Ovary (tissue), 9 donors: ENCODE results near the gene MAGI1. TPM values are rescaled to one million over a fixed set of nuclear protein-coding genes. Genes with fewer than 3 reads are reported as not detected.

Experiments
- DNase-seq, 5 donors: peaks; one replicate each; pipeline ENCODE4 v3.0.0-alpha.2; 2019 to 2020
- H3K27ac ChIP-seq, 2 donors: fragments of 200-600 bp; one replicate each; pipeline versions ENCODE4 v1.5.1 to v1.8.0; 2019 to 2022
- H3K27me3 ChIP-seq: fragments of 200-600 bp; one replicate; pipeline ENCODE4 v1.8.0; 2022
- H3K36me3 ChIP-seq: fragments of 200-600 bp; sonication (generic); one replicate; pipeline ENCODE4 v1.5.1; 2019
- H3K4me1 ChIP-seq: one replicate; pipeline ENCODE4 v1.8.1; 2013; ENCODE audit warnings: mild to moderate bottlenecking, moderate library complexity; ENCODE audit not compliant: insufficient read depth
- H3K4me3 ChIP-seq: fragments of 200-600 bp; sonication (generic); one replicate; pipeline ENCODE4 v1.5.1; 2017
- H3K9me3 ChIP-seq, 2 donors: fragments of 200-600 bp in 1 of 2; sonication (generic) in 1 of 2; one replicate each; pipeline versions ENCODE4 v1.5.1 to v1.8.1; 2013 to 2019; ENCODE audit warnings: mild to moderate bottlenecking in 1 of 2, moderate library complexity in 1 of 2
- EP300 ChIP-seq: sonication (generic); formaldehyde crosslinking; IDR thresholded peaks from one replicate; pipeline ENCODE4 v1.6.1; 2017; ENCODE audit warnings: antibody characterized with exemption
- POLR2A ChIP-seq: fragments of 450-650 bp; IDR thresholded peaks from one replicate; pipeline ENCODE4 v1.6.1; 2017; ENCODE audit warnings: antibody characterized with exemption, mild to moderate bottlenecking, moderate library complexity
- WGBS, 3 donors: extraction: QIAGEN DNeasy Blood & Tissue Kit in 1 of 3; methylation state at CpG; one replicate each; pipeline versions ENCODE4 v1.1.5 to v1.1.7; 2013 to 2017; 5-methylcytosine and 5-hydroxymethylcytosine counted together
- intact Hi-C, 4 donors: fragments of 100-400 bp; cut with DNase I; formaldehyde crosslinking; loops; one replicate each; pipeline versions ENCODE4 v1.11.0 to v1.15.1; 2022 to 2023
- polyA plus RNA-seq, 2 donors: library from polyadenylated mRNA; stranded (reverse); fragments of 200-250 nt in 1 of 2; fragments of 350-450 nt in 1 of 2; fragmentation: Illumina TruSeq in 1 of 2; extraction: RNeasy Lipid Tissue Mini Kit (QIAGEN cat#74804) in 1 of 2; gene quantifications; one replicate each; pipeline ENCODE4 v1.2.3, GENCODE V29; 2013 to 2014
- total RNA-seq, 7 donors: library from RNA; depleted of rRNA in 2 of 7; stranded (reverse); fragments of >200 nt in 2 of 7; fragmentation: NEBNext Ultra II Directional in 3 of 7; extraction: Animal tissue kit (Norgen Biotek cat#: 25700) in 3 of 7; gene quantifications; one replicate each; pipeline versions ENCODE4 v1.1.0 to v1.2.4, GENCODE V29; 2016 to 2023
- TF ChIP-seq, protein P1 (sequence below), 3 donors: fragments of 450-650 bp in 2 of 3; fragments of 200-600 bp in 1 of 3; IDR thresholded peaks; one replicate each; pipeline versions ENCODE4 v1.5.1 to v1.8.0; 2016 to 2022; ENCODE audit warnings: antibody characterized with exemption in 3 of 3, mild to moderate bottlenecking in 1 of 3
- donor health status: DM: no; HTN: no; CAD: no; lungs with moderate emphysema.
- donor health status: DM: no; HTN: no; CAD: no.
- donor health status: Bipolar disorder and iron deficiency.
- donor health status: DM: yes; HTN: yes; CAD: no.
- donor health status: DM: no; HTN: no; CAD: no.
- donor health status: DM: yes; HTN: yes; CAD: no.

Gene MAGI1
- total and polyA plus RNA-seq, 9 donors, result 5.5 to 35.7 (median 8.7) TPM

DNA sequence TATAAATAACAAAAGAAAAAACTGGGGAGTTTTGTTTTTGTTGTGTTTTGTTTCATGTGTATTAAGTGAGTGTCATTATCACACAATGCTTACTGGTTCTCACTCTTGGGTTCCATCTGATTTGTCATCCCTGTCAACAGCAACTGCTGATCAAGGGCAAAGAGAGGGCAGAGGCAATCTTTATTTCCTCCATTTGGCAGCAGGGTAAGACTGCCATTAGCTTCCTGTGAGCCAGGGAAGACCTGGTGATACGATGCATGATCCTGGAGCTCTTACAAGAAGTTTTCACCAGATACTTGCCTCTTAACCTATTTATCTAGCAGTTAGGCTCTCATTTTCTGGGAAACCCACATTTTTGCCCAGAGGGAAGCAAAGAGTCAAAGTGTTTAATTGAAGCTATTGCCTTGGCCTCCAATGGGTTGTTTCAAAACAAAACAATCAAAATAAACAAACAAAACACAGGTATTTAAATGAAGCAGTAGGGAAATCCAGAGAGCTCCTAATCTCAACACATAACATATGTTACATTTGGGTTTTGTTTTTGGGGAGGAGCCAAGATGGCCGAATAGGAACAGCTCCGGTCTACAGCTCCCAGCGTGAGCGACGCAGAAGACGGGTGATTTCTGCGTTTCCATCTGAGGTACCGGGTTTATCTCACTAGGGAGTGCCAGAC is 529.8 kb downstream of the MAGI1 start:
- 75 to 81% (median 77%) methylated on average over 9 of the region's 9 CpGs for WGBS, 3 donors
- intact Hi-C loops, result no loop called here
- no peak for DNase-seq
- Histone ChIP-seq H3K36me3 (no peaks in the 10 kb centered on the region), H3K4me3 (no peak overlapping the region), H3K27ac (no peak overlapping the region), H3K9me3 (no peaks in the 10 kb centered on the region), H3K27me3 (no peaks in the 10 kb centered on the region), H3K4me1 (no peaks in the 10 kb centered on the region)
- TF ChIP-seq EP300 (no peak), POLR2A (no peak)
- TF ChIP-seq, protein P1, sequence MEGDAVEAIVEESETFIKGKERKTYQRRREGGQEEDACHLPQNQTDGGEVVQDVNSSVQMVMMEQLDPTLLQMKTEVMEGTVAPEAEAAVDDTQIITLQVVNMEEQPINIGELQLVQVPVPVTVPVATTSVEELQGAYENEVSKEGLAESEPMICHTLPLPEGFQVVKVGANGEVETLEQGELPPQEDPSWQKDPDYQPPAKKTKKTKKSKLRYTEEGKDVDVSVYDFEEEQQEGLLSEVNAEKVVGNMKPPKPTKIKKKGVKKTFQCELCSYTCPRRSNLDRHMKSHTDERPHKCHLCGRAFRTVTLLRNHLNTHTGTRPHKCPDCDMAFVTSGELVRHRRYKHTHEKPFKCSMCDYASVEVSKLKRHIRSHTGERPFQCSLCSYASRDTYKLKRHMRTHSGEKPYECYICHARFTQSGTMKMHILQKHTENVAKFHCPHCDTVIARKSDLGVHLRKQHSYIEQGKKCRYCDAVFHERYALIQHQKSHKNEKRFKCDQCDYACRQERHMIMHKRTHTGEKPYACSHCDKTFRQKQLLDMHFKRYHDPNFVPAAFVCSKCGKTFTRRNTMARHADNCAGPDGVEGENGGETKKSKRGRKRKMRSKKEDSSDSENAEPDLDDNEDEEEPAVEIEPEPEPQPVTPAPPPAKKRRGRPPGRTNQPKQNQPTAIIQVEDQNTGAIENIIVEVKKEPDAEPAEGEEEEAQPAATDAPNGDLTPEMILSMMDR (IDR thresholded peaks at IDR 0.05), result no peak

DNA sequence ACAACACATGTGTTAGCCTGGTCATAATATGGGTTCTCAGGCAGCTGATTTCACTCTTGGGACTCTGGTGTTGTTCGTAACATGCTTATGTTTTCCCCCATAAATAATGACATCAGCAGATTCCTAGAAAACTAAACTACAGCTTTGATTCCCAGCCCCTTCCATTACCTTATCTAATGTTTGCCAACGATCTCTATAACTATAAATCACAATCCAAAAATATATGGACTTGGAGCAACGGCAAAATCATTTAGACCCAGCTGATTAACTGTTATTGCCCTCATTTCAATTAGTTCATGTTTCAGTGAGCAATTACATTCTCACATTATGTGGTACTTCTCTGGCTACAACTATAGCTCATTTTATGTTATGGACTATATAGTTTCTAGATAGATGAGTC is 531.3 kb downstream of the MAGI1 start:
- no peaks in the 10 kb centered on the region for H3K27me3 ChIP-seq
- no peak for TF ChIP-seq POLR2A
- TF ChIP-seq, protein P1 (IDR thresholded peaks at IDR 0.05), result no peak
- no peak for TF ChIP-seq EP300

GRCh38 chr3:65503776-65504175 is 534.9 kb downstream of the MAGI1 start:
- no peak for DNase-seq
- WGBS, 3 donors, result 71 to 83% (median 82%) methylated on average over 1 of the region's 1 CpG
- Histone ChIP-seq H3K36me3 (no peaks in the 10 kb centered on the region), H3K4me3 (no peak overlapping the region), H3K27me3 (no peaks in the 10 kb centered on the region), H3K4me1 (no peaks in the 10 kb centered on the region), H3K9me3 (no peaks in the 10 kb centered on the region), H3K27ac (no peak overlapping the region)
- no peak for TF ChIP-seq EP300
- TF ChIP-seq, protein P1 (IDR thresholded peaks at IDR 0.05), result no peak
- TF ChIP-seq POLR2A, result no peak
- intact Hi-C loops, result no loop called here

More for the DNA sequence above, 531.3 kb downstream of the MAGI1 start:
- no peak overlapping the region for H3K27ac ChIP-seq
- intact Hi-C loops, result no loop called here
- H3K36me3 ChIP-seq, result no peaks in the 10 kb centered on the region
- H3K9me3 ChIP-seq, result no peaks in the 10 kb centered on the region
- H3K4me3 ChIP-seq, result no peak overlapping the region
- H3K4me1 ChIP-seq, result no peaks in the 10 kb centered on the region
- DNase-seq, result no peak
- WGBS, 3 donors, result 41 to 45% (median 44%) methylated on average over 3 of the region's 3 CpGs

GRCh38 chr3:65502526-65502925 is 536.2 kb downstream of the MAGI1 start:
- no peaks in the 10 kb centered on the region for H3K36me3 ChIP-seq
- no peaks in the 10 kb centered on the region for H3K9me3 ChIP-seq
- DNase-seq, result no peak
- 91 to 99% (median 91%) methylated on average over 2 of the region's 2 CpGs for WGBS, 3 donors
- H3K27me3 ChIP-seq, result no peaks in the 10 kb centered on the region
- H3K4me3 ChIP-seq, result no peak overlapping the region
- TF ChIP-seq EP300 (no peak), POLR2A (no peak)
- TF ChIP-seq, protein P1 (IDR thresholded peaks at IDR 0.05), result no peak
- no peak overlapping the region for H3K27ac ChIP-seq
- intact Hi-C loops, result no loop called here
- no peaks in the 10 kb centered on the region for H3K4me1 ChIP-seq
